LNCAP (cell line): ENCODE measurements around the gene HNRNPH1.

Experiments used
- CTCF ChIP-seq: fragments of 450-650 bp; IDR thresholded peaks from 2 replicates; pipeline ENCODE4 v1.5.1; 2017; ENCODE audit warnings: mild to moderate bottlenecking

HNRNPH1 gene

GRCh38 chr5:179599566-179599965 is 23.9 kb downstream of the HNRNPH1 start:
- TF ChIP-seq CTCF: no peak

GRCh38 chr5:179599100-179599499 is 24.4 kb downstream of the HNRNPH1 start:
- TF ChIP-seq CTCF: no peak

GRCh38 chr5:179596421-179596820 is 27.1 kb downstream of the HNRNPH1 start:
- no peak for TF ChIP-seq CTCF

- no peak for TF ChIP-seq CTCF
Observed at GRCh38 chr5:179595916-179596315, 27.6 kb downstream of the HNRNPH1 start.

- TF ChIP-seq CTCF: no peak
Observed at GRCh38 chr5:179588166-179588565, 35.3 kb downstream of the HNRNPH1 start.

GRCh38 chr5:179585941-179586401 is 37.5 kb downstream of the HNRNPH1 start:
- TF ChIP-seq CTCF: no peak

GRCh38 chr5:179577286-179577960 is 46.0 kb downstream of the HNRNPH1 start:
- TF ChIP-seq CTCF: no peak

- no peak for TF ChIP-seq CTCF
Observed at GRCh38 chr5:179572386-179572785, 51.1 kb downstream of the HNRNPH1 start.
